Testis (tissue), 3 donors: ENCODE data around the gene DNAAF2. TPM values are rescaled to one million over a fixed set of nuclear protein-coding genes. Genes with fewer than 3 reads are reported as not detected.
"Not testable (repeated sequence)": the region's sequence is repeated elsewhere in the genome, so short reads cannot be mapped to it uniquely, and the experiment has no call there.

ENCODE experiments used
- DNase-seq: peaks from one replicate; pipeline ENCODE4 v3.0.0-alpha.2; 2019
- H3K27ac ChIP-seq, 2 donors: fragments of 200-600 bp; sonication (generic); one replicate each; pipeline ENCODE4 v1.5.1; 2019
- H3K27me3 ChIP-seq: fragments of 200-600 bp; sonication (generic); one replicate; pipeline ENCODE4 v1.5.1; 2019
- H3K36me3 ChIP-seq: fragments of 200-600 bp; sonication (generic); one replicate; pipeline ENCODE4 v1.5.1; 2017; ENCODE audit warnings: low read depth; ENCODE audit errors: missing control alignments
- H3K4me1 ChIP-seq: fragments of 200-600 bp; sonication (generic); one replicate; pipeline ENCODE4 v1.5.1; 2019
- H3K4me3 ChIP-seq, 2 donors: fragments of 200-600 bp; sonication (generic); one replicate each; pipeline ENCODE4 v1.5.1; 2017 to 2019
- H3K9me3 ChIP-seq: fragments of 200-600 bp; sonication (generic); one replicate; pipeline ENCODE4 v1.5.1; 2017
- CTCF ChIP-seq, 3 experiments: fragments of 450-650 bp in 2 of 3; fragments of 200-600 bp in 1 of 3; sonication (generic) in 1 of 3; IDR thresholded peaks; one replicate each; pipeline ENCODE4 v1.5.1; 2016 to 2019; ENCODE audit warnings: antibody characterized with exemption in 3 of 3, mild to moderate bottlenecking in 2 of 3, moderate library complexity in 1 of 3
- POLR2A ChIP-seq: fragments of 450-650 bp; IDR thresholded peaks from one replicate; pipeline ENCODE4 v1.6.1; 2017; ENCODE audit warnings: antibody characterized with exemption, mild to moderate bottlenecking, moderate library complexity
- WGBS, 2 donors: methylation state at CpG; one replicate each; pipeline ENCODE4 v1.1.5; 2018; 5-methylcytosine and 5-hydroxymethylcytosine counted together
- intact Hi-C: fragments of 100-400 bp; cut with DNase I; formaldehyde crosslinking; loops from one replicate; pipeline ENCODE4 v1.15.1; 2023; ENCODE audit warnings: low total_unique reads
- polyA plus RNA-seq: library from polyadenylated mRNA; stranded (reverse); fragments of 350-450 nt; fragmentation: Illumina TruSeq; extraction: RNeasy Lipid Tissue Mini Kit (QIAGEN cat#74804); gene quantifications from one replicate; pipeline ENCODE4 v1.2.3, GENCODE V29; 2014; ENCODE audit warnings: low read depth, low replicate concordance; ENCODE audit not compliant: insufficient read depth
- total RNA-seq, 2 donors: library from RNA; depleted of rRNA; stranded (reverse); fragments of >200 nt; gene quantifications; one replicate each; pipeline ENCODE4 v1.2.3, GENCODE V29; 2016

Gene DNAAF2
- total and polyA plus RNA-seq, 3 donors from 2014 or later: 12.7 to 18.2 (median 15.3) TPM

GRCh38 chr14:49621114-49621881 lies 13.7 kb downstream of the DNAAF2 start:
- Histone ChIP-seq H3K27me3 (no peaks in the 10 kb centered on the region), H3K4me3 (peak overlapping the region; percentile 92 to 93), H3K9me3 (no peaks in the 10 kb centered on the region), H3K4me1 (peaks cover 25% of the 10 kb centered on the region), H3K27ac (peak overlapping the region; percentile 71 to 94), H3K36me3 (no peaks in the 10 kb centered on the region)
- peak; percentile 64 for DNase-seq
- WGBS, 2 donors: 2 to 19% methylated on average over 8 to 65 of the region's 65 CpGs
- TF ChIP-seq POLR2A (no peak), CTCF (IDR thresholded peaks at IDR 0.05) (no peak)
- intact Hi-C loops: no loop called here

GRCh38 chr14:49620182-49621113 lies 14.6 kb downstream of the DNAAF2 start, which contains the start of the genes MGAT2 and RPL36AL:
Gene MGAT2, plus strand, starts transcription at chr14:49620799. Its CDS starts 470 bp downstream, at chr14:49621269.
Gene RPL36AL, minus strand, starts transcription at chr14:49620626. Its CDS starts 1,522 bp downstream, at chr14:49619104.
- TF ChIP-seq CTCF (IDR thresholded peaks at IDR 0.05) (peak in 2 of 3 experiments; percentile 19 to 42), POLR2A (peak; percentile 71)
- Histone ChIP-seq H3K4me1 (peaks cover 25% of the 10 kb centered on the region), H3K9me3 (no peaks in the 10 kb centered on the region), H3K27ac (peak within 1 kb of the TSS; percentile 71 to 94), H3K36me3 (no peaks in the 10 kb centered on the region), H3K27me3 (no peaks in the 10 kb centered on the region), H3K4me3 (peak within 1 kb of the TSS; percentile 92 to 93)
- 0% methylated on average over 55 to 85 of the region's 85 CpGs for whole genome bisulfite sequencing, 2 donors
- peak; percentile 98 for DNase-seq
- intact Hi-C loops: no loop called here

- H3K36me3 ChIP-seq: no peaks in the 10 kb centered on the region
- no peaks in the 10 kb centered on the region for H3K27me3 ChIP-seq
- H3K27ac ChIP-seq: peak overlapping the region; percentile 71 to 94
- no peak for TF ChIP-seq CTCF (IDR thresholded peaks at IDR 0.05)
- no peak for TF ChIP-seq POLR2A
- peaks cover 22% of the 10 kb centered on the region for H3K4me1 ChIP-seq
- WGBS, 2 donors: 0 to 1% methylated on average over 11 of the region's 11 CpGs
- no peaks in the 10 kb centered on the region for H3K9me3 ChIP-seq
- intact Hi-C loops: no loop called here
- no peak for DNase-seq
- peak overlapping the region; percentile 92 to 93 for H3K4me3 ChIP-seq
These were observed 15.3 kb downstream of the DNAAF2 start for GRCh38 chr14:49619730-49620129.

- Histone ChIP-seq H3K4me1 (peaks cover 21% of the 10 kb centered on the region), H3K4me3 (peak overlapping the region; percentile 92 to 93)
- intact Hi-C loops, H3K9me3 ChIP-seq, H3K27me3 ChIP-seq, DNase-seq, H3K36me3 ChIP-seq, H3K27ac ChIP-seq: not testable (repeated sequence)
- 52 to 71% methylated on average over 19 of the region's 19 CpGs for WGBS, 2 donors
These were observed 15.8 kb downstream of the DNAAF2 start for GRCh38 chr14:49619273-49619672.
